ENCODE data around the gene FREM3.

Gene FREM3

GRCh38 chr4:143658336-143658735 is 42.1 kb downstream of the FREM3 start:
- DNase-seq: no peak

GRCh38 chr4:143654571-143654970 is 45.9 kb downstream of the FREM3 start:
- no peak for DNase-seq

- DNase-seq: no peak
Measured at GRCh38 chr4:143653031-143653430, 47.4 kb downstream of the FREM3 start.

GRCh38 chr4:143643399-143643798 is 57.1 kb downstream of the FREM3 start:
- no peak for DNase-seq

GRCh38 chr4:143642611-143643010 is 57.9 kb downstream of the FREM3 start:
- no peak for DNase-seq

GRCh38 chr4:143641361-143641760 is 59.1 kb downstream of the FREM3 start:
- DNase-seq: no peak

- no peak for DNase-seq
Measured at GRCh38 chr4:143634763-143635162, 65.7 kb downstream of the FREM3 start.

GRCh38 chr4:143633833-143634232 is 66.6 kb downstream of the FREM3 start:
- DNase-seq: no peak

GRCh38 chr4:143626134-143626911 is 74.2 kb downstream of the FREM3 start:
- DNase-seq: no peak

- no peak for DNase-seq
Measured at GRCh38 chr4:143625632-143626031, 74.8 kb downstream of the FREM3 start.

- DNase-seq: no peak
Measured at GRCh38 chr4:143623896-143624295, 76.6 kb downstream of the FREM3 start.

GRCh38 chr4:143618811-143619210 is 81.7 kb downstream of the FREM3 start:
- no peak for DNase-seq

GRCh38 chr4:143617994-143618679 is 82.3 kb downstream of the FREM3 start:
- no peak for DNase-seq

GRCh38 chr4:143616771-143617170 is 83.7 kb downstream of the FREM3 start:
- no peak for DNase-seq

GRCh38 chr4:143609492-143609891 is 91.0 kb downstream of the FREM3 start:
- DNase-seq: no peak

GRCh38 chr4:143606480-143606879 is 94.0 kb downstream of the FREM3 start:
- no peak for DNase-seq

GRCh38 chr4:143599827-143600226 is 100.6 kb downstream of the FREM3 start:
- no peak for DNase-seq

- no peak for DNase-seq
Measured at GRCh38 chr4:143598816-143599215, 101.7 kb downstream of the FREM3 start.

GRCh38 chr4:143597276-143597675 is 103.2 kb downstream of the FREM3 start:
- no peak for DNase-seq

GRCh38 chr4:143587703-143588102 is 112.8 kb downstream of the FREM3 start:
- no peak for DNase-seq

- no peak for DNase-seq
Measured at GRCh38 chr4:143586080-143586479, 114.4 kb downstream of the FREM3 start.

GRCh38 chr4:143585548-143585947 is 114.9 kb downstream of the FREM3 start:
- no peak for DNase-seq

GRCh38 chr4:143581331-143581946 is 119.0 kb downstream of the FREM3 start:
- DNase-seq: no peak

GRCh38 chr4:143575331-143575730 is 125.1 kb downstream of the FREM3 start:
- no peak for DNase-seq
